Tibial nerve (tissue), 4 donors: Measurements from ENCODE around the gene PCDHA3.

Source experiments
- EP300 ChIP-seq, 2 donors: sonication (generic); formaldehyde crosslinking; IDR thresholded peaks; one replicate each; pipeline ENCODE4 v1.6.1; 2017; ENCODE audit warnings: antibody characterized with exemption in 2 of 2, mild to moderate bottlenecking in 1 of 2
- POLR2A ChIP-seq, 2 donors: fragments of 450-650 bp; IDR thresholded peaks; one replicate each; pipeline ENCODE4 v1.6.1; 2017; ENCODE audit warnings: antibody characterized with exemption in 2 of 2, mild to moderate bottlenecking in 2 of 2, moderate library complexity in 2 of 2
- TF ChIP-seq, protein P1 (sequence below), 5 experiments: fragments of 200-600 bp in 3 of 5; fragments of 450-650 bp in 2 of 5; sonication (generic) in 3 of 5; IDR thresholded peaks; one replicate each; pipeline ENCODE4 v1.5.1; 2016 to 2019; ENCODE audit warnings: antibody characterized with exemption in 5 of 5, mild to moderate bottlenecking in 3 of 5, moderate library complexity in 2 of 5

GRCh38 chr5:140808889-140809291 lies 8.0 kb downstream of the PCDHA3 start:
- TF ChIP-seq, protein P1, sequence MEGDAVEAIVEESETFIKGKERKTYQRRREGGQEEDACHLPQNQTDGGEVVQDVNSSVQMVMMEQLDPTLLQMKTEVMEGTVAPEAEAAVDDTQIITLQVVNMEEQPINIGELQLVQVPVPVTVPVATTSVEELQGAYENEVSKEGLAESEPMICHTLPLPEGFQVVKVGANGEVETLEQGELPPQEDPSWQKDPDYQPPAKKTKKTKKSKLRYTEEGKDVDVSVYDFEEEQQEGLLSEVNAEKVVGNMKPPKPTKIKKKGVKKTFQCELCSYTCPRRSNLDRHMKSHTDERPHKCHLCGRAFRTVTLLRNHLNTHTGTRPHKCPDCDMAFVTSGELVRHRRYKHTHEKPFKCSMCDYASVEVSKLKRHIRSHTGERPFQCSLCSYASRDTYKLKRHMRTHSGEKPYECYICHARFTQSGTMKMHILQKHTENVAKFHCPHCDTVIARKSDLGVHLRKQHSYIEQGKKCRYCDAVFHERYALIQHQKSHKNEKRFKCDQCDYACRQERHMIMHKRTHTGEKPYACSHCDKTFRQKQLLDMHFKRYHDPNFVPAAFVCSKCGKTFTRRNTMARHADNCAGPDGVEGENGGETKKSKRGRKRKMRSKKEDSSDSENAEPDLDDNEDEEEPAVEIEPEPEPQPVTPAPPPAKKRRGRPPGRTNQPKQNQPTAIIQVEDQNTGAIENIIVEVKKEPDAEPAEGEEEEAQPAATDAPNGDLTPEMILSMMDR (IDR thresholded peaks at IDR 0.05): no peak
- TF ChIP-seq POLR2A (IDR thresholded peaks at IDR 0.05): no peak
- no peak for TF ChIP-seq EP300 (IDR thresholded peaks at IDR 0.05)
